ENCODE measurements around the gene PIANP. TPM values are rescaled to one million over a fixed set of nuclear protein-coding genes. Genes with fewer than 3 reads are reported as not detected.

Gene PIANP
- total RNA-seq, 3 donors from 2014 or later (not counting 1 experiment from before 2014, with no cell fraction given) = not detected

DNA sequence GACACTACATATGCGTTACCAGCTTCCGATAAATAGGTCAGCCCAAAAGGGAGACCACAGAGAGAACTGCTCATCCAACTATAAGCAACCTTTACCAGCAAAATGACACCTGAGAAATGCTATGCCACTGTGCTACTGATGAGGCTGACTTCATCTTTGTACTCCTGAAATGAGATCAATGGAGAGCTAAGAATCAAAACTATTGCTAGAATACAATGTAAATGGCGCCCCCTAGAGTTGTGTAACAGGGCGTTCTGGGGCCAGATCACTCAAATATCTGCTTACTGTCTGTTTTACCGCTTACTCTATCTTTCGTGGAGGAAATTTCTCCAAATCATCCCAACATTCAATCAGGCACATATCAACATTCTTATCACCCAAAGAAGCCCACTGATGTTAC, 16.0 kb downstream of the PIANP start:
- Mint-ChIP-seq H3K27me3 (ENCODE audit: low read depth in 2 of 2) (no peaks in the 10 kb centered on the region), H3K4me1 (peaks cover 34 to 56% of the 10 kb centered on the region in 2 donors), H3K9me3 (no peaks in the 10 kb centered on the region), H3K36me3 (no peaks in the 10 kb centered on the region), H3K27ac (peak overlapping the region; percentile 49 to 51), H3K4me3 (no peak overlapping the region)
- peaks cover 12% of the 10 kb centered on the region for H3K36me3 ChIP-seq (ENCODE audit: control insufficient read depth, insufficient read depth, low read length)
- 68% methylated on average over 6 of the region's 6 CpGs for WGBS (ENCODE audit: insufficient coverage)
- TF ChIP-seq CTCF (IDR thresholded peaks at IDR 0.05) = peak; percentile 57
- H3K4me1 ChIP-seq (ENCODE audit: control insufficient read depth, insufficient read depth, low read length) = peaks cover 14% of the 10 kb centered on the region
- ATAC-seq = no peak
- intact Hi-C loops (cut with micrococcal nuclease) = loop anchor here (1.0 to 10.0 kb wide), 3 partner anchors 67 to 190 kb away; partner anchors contain the start of genes MRPL51, NCAPD2 and NOP2
- H3K27me3 ChIP-seq (ENCODE audit: control insufficient read depth, insufficient read depth, low read length) = no peaks in the 10 kb centered on the region
- H3K9me3 ChIP-seq (ENCODE audit: control insufficient read depth, insufficient read depth, low read length) = no peaks in the 10 kb centered on the region
- H3K27ac ChIP-seq (ENCODE audit: low read length) = no peak overlapping the region
- DNase-seq = peak in 1 of 2 donors; percentile 74
- H3K4me3 ChIP-seq (ENCODE audit: low read length) = no peak overlapping the region

- H3K4me1 Mint-ChIP-seq = peaks cover under 1 to 4% of the 10 kb centered on the region in 2 donors
- no peak overlapping the region for H3K4me3 Mint-ChIP-seq
- no peaks in the 10 kb centered on the region for H3K27me3 Mint-ChIP-seq (ENCODE audit: low read depth in 2 of 2)
- intact Hi-C loops (cut with micrococcal nuclease) = no loop called here
- no peak overlapping the region for H3K27ac Mint-ChIP-seq
- 94% methylated on average over 5 of the region's 5 CpGs for WGBS (ENCODE audit: insufficient coverage)
- no peaks in the 10 kb centered on the region for H3K9me3 Mint-ChIP-seq
- peaks cover 20% of the 10 kb centered on the region for H3K36me3 Mint-ChIP-seq
- ATAC-seq (no peak), DNase-seq (no peak)
- Histone ChIP-seq H3K36me3 (ENCODE audit: control insufficient read depth, insufficient read depth, low read length) (peaks cover 78% of the 10 kb centered on the region), H3K4me1 (ENCODE audit: control insufficient read depth, insufficient read depth, low read length) (no peaks in the 10 kb centered on the region), H3K4me3 (ENCODE audit: low read length) (no peak overlapping the region), H3K9me3 (ENCODE audit: control insufficient read depth, insufficient read depth, low read length) (no peaks in the 10 kb centered on the region), H3K27ac (ENCODE audit: low read length) (no peak overlapping the region), H3K27me3 (ENCODE audit: control insufficient read depth, insufficient read depth, low read length) (no peaks in the 10 kb centered on the region)
- no peak for TF ChIP-seq CTCF (IDR thresholded peaks at IDR 0.05)
Observed at GRCh38 chr12:6676962-6677361, 23.7 kb downstream of the PIANP start.

DNA sequence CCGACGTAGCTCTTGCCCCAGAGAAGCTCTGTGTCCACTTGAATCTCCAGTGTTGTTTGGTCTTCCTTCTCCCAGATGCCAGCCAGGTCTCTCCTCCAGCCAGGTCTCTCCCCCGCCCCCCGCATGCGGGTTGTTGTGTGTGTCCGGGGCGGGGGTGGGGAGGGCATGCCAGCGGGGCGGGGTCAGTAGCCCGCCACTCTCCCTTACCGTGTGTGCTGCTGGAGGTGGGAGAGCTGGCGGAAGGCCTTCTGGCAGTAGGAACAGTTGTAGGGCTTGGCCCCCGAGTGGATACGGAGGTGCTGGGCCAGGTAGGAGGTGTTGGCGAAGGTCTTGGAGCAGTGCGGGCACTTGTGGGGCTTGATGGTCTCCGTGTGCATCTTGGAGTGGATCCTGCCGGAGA, 28.5 kb downstream of the PIANP start:
- no peak overlapping the region for H3K27ac ChIP-seq (ENCODE audit: low read length)
- Mint-ChIP-seq H3K9me3 (no peaks in the 10 kb centered on the region), H3K27ac (no peak overlapping the region), H3K4me3 (no peak overlapping the region), H3K4me1 (peaks cover 0 to 4% of the 10 kb centered on the region in 2 donors), H3K36me3 (peaks cover 45% of the 10 kb centered on the region), H3K27me3 (ENCODE audit: low read depth in 2 of 2) (no peaks in the 10 kb centered on the region)
- ATAC-seq = no peak
- TF ChIP-seq CTCF (IDR thresholded peaks at IDR 0.05) = no peak
- no peak for DNase-seq
- no peaks in the 10 kb centered on the region for H3K27me3 ChIP-seq (ENCODE audit: control insufficient read depth, insufficient read depth, low read length)
- peaks cover 92% of the 10 kb centered on the region for H3K36me3 ChIP-seq (ENCODE audit: control insufficient read depth, insufficient read depth, low read length)
- intact Hi-C loops (cut with micrococcal nuclease) = no loop called here
- WGBS (ENCODE audit: insufficient coverage) = 96% methylated on average over 18 of the region's 18 CpGs
- no peak overlapping the region for H3K4me3 ChIP-seq (ENCODE audit: low read length)
- H3K9me3 ChIP-seq (ENCODE audit: control insufficient read depth, insufficient read depth, low read length) = no peaks in the 10 kb centered on the region
- no peaks in the 10 kb centered on the region for H3K4me1 ChIP-seq (ENCODE audit: control insufficient read depth, insufficient read depth, low read length)

- Mint-ChIP-seq H3K9me3 (no peaks in the 10 kb centered on the region), H3K4me1 (peaks cover 15 to 19% of the 10 kb centered on the region in 2 donors), H3K4me3 (no peak overlapping the region), H3K27ac (no peak overlapping the region), H3K36me3 (peaks cover 29% of the 10 kb centered on the region), H3K27me3 (ENCODE audit: low read depth in 2 of 2) (no peaks in the 10 kb centered on the region)
- Histone ChIP-seq H3K4me1 (ENCODE audit: control insufficient read depth, insufficient read depth, low read length) (peaks cover under 1% of the 10 kb centered on the region), H3K36me3 (ENCODE audit: control insufficient read depth, insufficient read depth, low read length) (peaks cover 58% of the 10 kb centered on the region), H3K4me3 (ENCODE audit: low read length) (no peak overlapping the region), H3K27ac (ENCODE audit: low read length) (no peak overlapping the region), H3K9me3 (ENCODE audit: control insufficient read depth, insufficient read depth, low read length) (no peaks in the 10 kb centered on the region), H3K27me3 (ENCODE audit: control insufficient read depth, insufficient read depth, low read length) (no peaks in the 10 kb centered on the region)
- DNase-seq (no peak), ATAC-seq (no peak)
- 99% methylated on average over 8 of the region's 8 CpGs for WGBS (ENCODE audit: insufficient coverage)
- no peak for TF ChIP-seq CTCF (IDR thresholded peaks at IDR 0.05)
- intact Hi-C loops (cut with micrococcal nuclease) = no loop called here
Observed at GRCh38 chr12:6667559-6668210, 32.9 kb downstream of the PIANP start.

All from natural killer cell (primary cell).